AG20443 (cell line): ENCODE results near the gene A1BG.
"Not testable (repeated sequence)": the region's sequence is repeated elsewhere in the genome, so short reads cannot be mapped to it uniquely, and the experiment has no call there.

ENCODE experiments used
- DNase-seq: peaks from one replicate; pipeline ENCODE4 v3.0.0; 2012; ENCODE audit warnings: low spot score, mixed read lengths

Gene A1BG

DNA sequence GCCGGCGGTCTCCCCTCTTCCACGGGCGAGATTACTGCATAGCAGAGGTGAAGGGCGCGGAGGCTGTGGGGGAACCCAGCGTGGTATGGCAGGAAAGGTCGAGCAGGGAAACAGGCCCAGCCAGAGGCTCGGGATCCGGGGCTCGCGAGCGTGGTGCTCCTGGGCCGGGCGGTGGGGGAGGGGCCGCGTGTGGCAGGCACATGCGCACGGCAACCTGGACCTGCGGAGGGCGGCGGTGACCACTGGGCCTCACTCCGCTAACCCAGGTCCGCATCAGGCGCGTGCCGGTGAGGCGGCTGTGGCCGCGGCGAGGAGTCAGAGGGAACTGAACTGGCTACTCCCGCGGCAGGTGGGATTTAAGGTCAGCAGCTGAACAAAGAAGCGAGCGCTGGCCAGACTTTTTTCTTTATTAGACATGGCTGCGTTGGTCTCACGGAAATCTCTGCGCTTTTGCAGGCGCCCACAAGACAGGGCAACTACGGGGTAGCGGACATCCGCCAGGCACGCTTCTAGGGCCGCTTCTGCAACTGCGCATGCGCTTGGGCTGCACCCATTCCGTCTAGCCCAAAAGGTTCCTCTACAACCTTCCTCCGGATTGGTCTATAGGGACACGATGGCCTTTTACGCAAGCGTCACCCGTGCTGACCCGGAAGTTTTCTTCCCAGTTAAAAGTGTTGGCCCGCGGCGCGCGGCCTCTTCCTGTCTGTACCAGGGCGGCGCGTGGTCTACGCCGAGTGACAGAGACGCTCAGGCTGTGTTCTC lies 33.5 kb upstream of the A1BG start, which contains the start of gene RPS5:
Gene RPS5 (plus strand): TSS at position 694 of the 762 bp plus-strand sequence. CDS start 869 bp downstream, outside the sequence.
- DNase-seq = peak; percentile 99

DNA sequence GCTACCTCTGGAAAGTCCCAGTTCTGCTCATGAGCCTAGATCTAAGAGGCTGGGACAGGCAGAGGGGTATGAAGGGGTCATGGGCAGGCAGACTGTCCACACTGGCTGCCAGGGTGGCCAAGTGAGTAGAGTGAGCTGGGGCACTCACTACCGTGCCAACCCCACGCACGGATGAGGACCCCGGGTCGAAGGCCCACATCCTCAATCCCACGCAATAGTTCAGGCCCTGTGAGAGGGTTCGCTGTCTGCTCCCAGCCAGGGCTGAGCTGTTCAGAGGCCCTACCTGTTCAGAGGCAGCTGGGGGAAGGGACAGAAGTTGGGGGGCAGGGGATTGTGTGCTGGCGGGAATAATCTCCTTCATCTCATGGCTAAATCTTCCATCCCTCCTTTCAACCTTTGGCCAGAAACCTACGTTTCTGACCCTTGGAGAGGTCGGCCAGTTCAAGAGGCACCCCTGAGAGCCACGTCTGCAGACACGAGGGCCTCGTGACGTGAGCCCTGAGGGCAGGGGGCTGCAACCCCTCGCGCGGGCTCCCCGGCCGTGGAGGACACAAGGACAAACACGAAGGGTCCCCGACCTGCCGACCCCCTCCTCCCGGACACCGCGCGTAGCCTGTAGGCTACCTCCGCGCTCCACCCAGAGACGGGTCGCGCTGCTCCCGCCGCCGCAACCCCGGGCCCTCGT lies 32.7 kb upstream of the A1BG start:
- no peak for DNase-seq

DNA sequence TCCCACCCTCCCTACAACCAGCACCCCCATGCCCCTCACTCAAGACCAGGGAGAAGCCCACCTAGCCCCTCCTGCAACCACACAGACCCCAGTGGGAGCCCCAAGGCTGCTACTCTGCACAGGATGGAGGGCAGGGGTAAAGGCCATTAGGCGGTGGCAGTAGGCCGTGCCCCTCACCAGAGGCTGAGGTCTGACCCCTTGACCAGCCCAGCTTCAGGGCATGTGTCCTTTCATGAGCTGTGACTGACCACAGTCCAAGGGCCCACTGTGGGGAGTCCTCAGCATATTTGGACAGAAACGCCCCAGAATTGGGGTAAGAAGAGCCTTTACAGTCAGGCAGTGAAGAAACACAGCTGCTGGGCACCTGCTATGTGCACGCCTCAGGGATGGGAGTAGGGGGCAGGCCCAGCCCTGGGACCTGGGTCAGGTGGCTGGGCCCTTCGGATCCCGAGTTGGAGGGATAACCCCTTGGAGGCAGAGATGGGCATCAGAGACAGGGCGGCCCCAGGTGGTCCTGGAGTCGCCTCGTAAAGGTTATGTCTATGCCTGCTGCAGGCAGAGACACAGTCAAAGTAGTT lies 32.1 kb upstream of the A1BG start:
- no peak for DNase-seq

DNA sequence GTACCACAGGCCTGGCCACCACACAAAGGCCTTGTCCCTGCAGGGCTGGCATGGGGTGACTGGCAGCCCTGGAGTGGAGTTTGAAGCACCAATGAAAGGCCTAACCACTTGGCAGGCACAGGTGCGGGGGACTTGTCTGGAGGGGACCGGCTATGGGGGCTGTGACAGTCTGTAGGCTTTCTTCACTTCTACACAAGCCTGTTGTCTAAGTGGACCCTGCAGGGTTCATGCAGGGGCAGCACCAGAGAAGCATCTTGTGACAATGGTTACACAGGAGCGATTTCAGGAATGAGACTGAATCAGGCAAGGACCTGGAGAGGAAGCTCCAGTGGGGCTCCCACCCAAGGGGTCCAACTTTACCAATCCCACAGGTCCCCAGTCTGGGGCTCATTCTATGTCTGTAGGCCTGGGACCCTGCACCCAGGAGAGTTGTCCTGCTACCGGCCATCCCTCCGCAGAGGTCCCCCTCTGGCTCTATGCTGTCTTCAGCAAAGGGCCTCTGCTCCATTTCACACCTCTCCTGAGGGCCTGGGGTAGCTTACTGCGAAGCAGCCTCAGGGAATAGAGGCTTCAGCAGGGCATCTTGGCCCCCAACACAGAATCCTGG lies 29.8 kb upstream of the A1BG start:
- no peak for DNase-seq

DNA sequence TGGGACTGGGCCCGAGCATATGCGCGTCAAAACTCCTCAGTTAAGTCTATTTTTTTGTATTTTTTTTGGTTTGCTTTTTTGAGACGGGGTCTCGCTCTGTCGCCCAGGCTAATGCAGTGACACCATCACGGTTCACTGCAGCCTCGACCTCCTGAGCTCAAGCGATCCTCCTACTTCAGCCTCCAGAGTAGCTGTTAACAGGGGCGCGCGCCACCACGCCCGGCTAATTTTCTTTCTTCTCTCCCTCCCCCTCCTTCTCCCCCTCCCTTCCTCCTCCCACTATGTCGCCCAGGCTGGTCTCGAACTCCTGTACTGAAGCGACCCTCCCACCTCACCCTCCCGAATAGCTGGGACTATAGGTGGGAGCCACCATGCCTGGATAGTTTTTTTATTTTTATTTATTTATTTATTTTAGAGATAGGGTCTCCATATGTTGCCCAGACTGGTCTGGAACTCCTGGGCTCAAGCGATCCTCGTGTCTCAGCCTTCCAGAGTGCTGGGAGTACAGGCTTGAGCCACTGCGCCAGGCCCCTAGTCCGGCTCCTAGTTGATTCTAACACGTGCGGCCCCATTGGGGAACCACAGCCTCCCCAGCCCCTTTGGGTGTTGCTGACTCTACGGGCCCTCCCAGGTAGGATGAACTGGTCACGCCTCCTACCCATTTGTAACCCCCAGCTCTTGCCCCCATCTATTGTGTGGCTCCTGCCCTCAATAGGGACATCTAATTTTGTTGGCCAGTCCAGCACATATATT lies 28.3 kb upstream of the A1BG start:
- no peak for DNase-seq

DNA sequence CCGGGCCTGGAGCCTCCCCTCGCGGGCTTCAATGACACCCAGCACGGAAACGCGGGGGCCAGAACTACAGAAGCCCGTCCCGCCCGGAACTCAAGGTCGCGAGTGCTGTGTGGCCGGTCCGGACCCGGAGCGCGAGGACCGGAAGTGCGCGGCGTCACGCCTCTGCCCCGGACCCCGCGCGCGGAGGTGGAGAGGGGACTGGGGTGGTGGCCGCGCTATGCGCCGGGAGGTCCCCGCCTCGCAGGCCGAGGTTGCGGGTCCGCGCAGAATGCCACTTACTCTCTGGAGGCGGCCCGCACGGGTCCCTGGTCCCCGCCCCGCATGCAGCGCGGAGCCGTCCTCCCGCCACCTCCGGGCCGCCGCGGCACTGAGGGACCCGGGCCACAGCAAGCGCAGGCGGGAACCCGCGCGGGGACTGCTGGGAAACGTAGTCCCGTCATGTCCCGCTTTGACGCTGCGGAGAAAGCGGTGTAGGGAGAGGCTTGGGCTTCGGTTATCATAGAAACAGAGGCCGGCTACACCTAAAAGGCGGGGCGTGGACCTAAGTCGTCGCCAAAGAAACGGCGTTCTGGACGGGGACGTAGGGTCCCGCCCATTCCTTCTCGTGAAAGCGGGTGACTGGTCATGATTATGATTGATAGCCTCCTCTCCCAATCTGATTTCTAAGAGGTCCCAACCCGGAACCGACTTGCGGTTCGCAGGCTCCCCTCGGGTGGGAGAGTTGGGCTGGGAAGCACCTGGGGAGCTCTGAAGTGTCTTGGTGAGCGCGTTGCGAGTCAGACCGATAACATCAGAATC lies 27.6 kb upstream of the A1BG start, which contains the start of gene ZNF837:
Gene ZNF837 (minus strand): TSS at position 369 of the 798 bp plus-strand sequence. CDS start 11,698 bp downstream, outside the sequence.
- DNase-seq = peak; percentile 96

DNA sequence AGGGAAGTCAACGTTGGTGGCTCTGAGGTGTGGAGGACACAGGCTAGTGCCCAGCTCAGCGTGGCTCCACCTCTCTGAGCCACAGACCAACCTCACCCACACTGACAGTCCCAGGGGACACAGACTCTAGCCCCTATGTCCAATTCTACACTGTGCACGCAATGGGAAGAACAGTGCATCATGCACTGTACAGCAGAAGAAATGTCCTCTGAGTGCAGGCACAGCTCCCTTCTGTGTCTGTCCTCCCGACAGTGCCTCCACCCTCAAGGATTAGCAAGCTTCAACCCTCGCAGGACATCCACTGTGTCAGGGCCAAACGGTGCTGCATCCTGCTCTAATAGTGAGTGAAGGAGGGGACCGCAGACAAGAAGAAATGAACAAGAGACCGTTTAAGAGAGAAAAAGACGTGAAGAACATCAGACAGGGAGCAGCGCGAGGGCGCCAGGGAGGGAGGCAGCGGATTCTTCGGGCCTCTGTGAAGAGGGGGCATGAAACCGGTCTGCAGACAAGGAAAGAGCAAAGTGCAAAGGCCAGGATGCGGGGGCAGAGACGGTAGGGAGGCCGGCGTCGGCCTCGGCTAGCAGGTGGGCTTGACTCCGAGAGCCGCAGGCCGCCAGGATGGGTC lies 26.9 kb upstream of the A1BG start:
- DNase-seq = no peak

DNA sequence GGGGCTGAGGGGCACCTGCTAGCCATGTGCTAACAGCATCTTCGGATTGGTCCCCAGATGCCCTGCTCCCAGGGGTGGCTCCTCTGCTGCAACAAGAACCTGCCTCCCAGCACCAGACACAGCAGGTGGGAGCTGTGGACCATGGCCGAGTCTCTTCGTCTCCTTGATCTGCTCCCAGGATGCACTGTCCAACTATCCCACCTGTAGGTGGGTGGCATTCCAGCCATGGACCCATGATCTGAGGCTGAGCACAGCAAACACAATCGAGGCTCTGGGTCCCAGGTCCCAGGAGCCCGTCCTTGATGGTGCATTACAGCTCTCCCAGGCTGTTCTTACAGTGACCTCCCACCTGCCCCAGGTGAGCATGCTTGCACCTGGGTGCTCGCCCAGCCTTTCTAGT lies 26.0 kb upstream of the A1BG start:
- DNase-seq = no peak

DNA sequence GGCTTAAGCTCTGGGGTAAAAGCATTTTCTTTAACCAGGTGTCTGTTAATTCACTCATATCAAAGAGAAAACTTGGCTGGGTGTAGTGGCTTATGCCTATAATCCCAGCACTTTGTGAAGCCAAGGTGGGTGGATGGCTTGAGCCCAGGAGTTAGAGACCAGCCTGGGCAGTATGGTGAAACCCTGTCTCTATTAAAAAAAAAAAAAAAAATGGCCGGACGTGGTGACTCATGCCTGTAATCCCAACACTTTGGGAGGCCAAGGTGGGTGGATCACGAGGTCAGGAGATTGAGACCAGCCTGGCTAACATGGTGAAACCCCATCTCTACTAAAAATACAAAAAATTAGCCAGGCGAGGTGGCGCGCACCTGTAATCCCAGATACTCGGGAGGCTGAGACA lies 23.4 kb upstream of the A1BG start:
- not testable (repeated sequence) for DNase-seq

DNA sequence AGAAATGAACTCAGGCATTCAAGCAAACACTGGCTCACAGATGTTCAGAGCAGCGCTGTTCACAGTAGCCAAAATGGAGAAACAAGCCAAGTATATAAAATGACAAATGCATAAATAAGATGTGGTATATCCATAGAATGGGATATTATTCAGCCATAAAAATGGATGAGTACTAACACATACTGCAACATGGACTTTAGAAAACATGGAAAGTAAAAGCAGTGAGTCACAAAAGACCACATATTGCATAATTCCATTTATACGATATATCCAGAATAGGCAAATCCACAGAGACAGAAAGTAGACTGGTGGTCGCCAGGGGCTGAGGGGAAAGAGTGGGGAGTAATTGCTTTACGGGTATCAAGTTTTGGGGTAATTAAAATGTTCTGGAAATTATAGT lies 20.9 kb upstream of the A1BG start:
- DNase-seq = no peak

DNA sequence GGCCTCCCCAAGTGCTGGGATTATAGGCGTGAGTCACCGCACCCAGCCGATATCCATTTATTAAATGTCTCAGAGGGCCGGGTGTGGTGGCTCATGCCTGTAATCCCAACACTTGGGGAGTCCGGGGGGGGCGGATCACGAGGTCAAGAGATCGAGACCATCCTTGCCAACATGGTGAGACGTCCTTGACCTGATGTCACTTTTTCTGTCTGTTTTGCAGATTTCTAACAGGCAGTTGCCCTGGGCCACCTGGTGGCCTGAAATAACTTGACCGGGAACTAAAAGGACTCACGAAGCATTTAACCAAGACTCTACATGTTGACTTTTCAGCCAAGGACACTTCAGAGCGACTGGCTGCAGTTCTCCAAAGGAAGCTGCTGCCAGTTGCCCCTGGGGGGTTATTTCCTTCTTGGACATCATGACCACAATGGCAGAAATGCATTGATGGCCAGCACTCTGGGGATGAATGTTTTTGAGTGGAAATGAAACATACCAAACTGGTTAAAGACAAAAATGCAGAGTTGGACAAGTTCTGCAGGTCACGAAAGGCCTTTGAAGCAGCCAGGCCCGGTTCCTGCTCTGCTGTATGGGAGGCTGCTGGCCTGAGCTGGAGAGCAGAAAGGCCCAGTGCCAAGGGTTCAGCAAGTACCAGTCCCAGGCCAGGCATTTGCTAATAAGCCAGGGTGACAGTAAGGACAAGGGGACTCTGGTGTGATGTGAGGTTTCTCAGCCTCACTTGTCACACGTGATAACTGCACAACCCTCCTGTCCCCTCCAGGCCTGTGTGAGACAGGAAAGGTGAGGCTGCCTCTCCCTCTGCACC lies 19.2 kb upstream of the A1BG start:
- DNase-seq = no peak

DNA sequence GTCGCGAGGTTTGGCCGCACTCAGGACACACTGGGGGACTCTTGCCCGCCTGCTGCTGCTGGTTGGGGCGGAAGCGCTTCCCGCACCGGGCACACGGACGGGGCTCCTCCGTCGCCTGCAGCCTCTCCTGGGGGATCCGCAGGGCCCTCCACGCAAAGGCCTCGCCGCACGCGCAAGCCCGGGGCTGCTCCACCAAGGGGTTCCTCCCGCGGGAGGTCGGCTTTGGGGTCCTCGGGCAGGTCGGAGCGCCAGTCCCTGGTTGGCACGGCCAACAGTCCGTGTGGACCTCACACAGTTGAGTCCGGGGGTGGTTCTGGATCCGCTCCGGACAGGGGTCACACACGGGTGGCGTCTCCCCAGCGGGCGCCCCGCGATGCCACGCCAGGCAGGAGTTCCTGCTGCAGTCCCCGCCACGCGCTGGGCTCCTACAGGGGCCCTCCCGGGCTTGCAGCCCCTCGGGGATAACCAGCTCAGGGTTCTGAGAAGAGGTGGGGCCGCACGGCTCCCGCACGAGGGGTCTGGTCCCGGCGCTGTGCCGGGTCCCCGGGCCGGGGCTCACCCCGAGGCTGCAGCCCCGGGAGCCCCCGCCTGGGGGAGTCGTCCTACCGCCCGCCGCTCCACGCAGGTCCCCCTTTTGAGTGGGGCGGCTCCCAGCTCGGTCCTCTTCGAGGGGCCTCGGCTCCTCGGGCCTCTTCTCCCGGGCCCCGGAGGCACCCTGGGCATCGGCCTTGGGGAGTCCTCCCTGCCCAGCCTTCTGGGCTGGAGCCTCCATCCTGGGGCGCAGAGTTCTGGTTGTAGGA lies 15.5 kb upstream of the A1BG start:
- DNase-seq = no peak

DNA sequence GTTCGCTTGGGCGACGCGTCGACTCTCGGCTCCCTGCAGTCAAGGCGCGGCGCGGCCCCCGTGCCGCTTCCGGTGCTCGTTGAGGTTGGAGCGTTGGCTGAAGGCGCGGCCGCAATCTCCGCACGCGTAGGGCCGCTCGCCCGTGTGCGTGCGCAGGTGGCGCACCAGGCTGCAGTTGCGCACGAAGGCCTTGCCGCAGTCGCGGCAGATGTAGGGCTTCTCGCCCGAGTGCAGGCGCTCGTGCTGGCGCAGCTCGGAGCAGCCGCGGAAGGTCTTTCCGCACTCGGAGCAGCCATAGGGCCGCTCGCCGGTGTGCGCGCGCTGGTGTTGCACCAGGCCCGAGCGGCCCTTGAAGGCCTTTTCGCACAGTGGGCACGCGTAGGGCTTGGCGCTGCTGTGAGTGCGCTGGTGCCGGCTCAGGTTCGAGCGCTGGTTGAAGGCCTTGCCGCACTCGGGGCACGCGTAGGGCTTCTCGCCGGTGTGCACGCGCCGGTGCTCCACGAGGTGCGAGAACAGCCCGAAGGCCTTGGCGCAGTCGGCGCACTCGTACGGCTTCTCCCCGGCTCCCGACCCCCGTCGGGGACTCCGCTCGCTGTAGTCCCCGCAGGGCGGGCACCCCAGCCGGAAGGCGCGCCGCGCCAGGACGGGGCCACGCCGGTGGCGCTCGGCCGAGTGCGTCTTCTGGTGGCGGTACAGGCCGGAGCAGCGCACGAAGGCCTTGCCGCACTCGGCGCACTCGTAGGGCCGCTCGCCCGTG lies 14.6 kb upstream of the A1BG start:
- no peak for DNase-seq

DNA sequence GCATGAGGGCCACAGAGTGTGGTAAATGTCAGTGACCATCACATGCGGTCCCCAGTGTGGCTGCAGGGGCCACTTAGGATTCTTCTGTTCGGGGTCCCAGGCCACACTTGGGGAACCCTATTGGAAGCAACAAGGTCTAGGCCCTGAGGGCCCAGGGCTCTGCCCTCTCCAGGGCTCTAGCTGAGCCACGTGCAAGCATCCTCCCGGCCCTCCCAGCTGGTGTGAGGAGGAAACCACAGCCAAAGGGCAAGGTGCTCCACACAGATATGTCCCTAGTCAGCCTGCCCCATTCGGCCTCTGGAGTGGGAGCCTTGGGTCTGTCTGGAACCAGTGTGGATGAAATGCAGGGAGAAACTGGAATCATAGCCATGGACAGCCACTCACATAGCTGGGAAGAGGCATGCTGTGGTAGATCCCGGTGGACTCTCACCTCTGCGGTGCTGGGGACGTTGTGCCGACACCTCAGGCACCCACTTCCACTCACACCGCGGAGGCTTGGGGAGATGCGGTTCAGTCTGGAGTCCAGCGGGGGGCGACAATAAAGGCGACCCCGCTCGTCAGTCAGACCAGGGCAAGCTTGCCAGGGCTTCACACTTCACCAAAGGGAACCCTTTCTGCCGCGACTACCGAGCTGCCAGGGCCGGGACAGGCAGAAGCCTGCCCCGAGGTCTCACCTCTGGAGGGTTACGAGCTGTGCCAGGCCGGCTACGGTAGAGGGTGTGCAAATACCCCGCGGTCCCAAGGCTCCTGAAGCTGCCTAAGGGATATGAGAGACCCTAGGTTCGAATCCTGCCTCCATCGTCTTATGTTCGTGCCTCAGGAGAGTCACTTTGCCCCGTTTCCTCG lies 13.5 kb upstream of the A1BG start:
- no peak for DNase-seq

DNA sequence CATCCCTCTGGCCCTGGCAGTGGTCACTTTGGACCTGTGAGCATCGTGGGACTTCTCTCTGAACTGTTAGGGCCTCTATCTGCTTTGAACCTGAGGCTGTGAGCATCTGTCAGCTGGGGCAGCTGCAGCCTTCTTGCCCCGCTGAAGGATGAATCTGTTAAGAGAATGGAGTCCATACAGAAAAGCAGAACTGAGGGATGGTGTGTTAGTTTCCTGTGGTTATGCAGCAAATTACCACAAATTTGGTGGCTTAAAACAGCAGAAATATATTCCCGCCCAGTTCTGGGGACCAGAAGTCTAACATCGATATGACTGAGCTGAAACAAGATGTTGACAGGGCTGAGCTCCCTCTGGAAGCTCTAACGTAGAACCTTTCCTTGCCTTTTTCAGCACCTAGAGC lies 10.9 kb upstream of the A1BG start:
- no peak for DNase-seq

DNA sequence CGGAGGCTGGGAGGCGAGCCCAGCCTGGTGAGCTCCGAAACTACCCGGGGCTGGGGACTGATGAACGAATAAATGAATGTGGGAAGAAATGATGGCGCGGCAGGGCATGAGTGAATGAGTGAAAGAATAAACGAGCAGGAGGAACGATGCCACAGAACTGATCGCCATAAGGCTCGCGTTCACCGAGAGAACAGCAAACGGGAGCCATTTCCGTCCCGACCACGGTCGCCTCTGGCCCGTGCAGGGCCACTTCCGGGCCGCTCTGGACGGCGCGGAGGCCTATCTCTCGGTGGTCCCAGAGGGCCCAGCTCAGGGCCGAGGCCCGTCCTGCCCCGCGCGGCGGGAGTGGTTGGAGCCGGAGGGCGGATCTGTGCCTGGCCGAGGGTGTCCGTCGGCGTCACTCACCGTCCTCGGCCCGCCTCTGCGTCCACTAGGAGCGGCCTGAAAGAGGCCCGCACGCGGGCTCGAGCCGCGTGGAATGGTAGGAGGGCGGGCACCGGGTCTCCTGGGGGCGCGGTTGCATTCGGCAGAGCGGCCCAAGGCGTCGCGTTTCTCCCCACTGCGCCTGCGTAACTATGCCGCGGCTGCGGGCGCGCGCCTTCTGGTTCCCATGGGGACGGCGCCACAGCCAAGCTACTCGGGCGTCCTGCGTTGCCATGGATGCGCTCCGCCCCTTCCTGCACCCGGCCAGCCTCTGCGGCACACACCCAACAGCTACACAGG lies 9.1 kb upstream of the A1BG start, which contains the start of gene ZNF497:
Gene ZNF497 (minus strand): TSS at position 480 of the 723 bp plus-strand sequence. CDS start 5,116 bp downstream, outside the sequence.
- DNase-seq = peak; percentile 99
